Peyer's patch (tissue), 4 donors: ENCODE data around the gene CCT6A. TPM values are rescaled to one million over a fixed set of nuclear protein-coding genes. Genes with fewer than 3 reads are reported as not detected.
A peak's percentile ranks its signal among the peaks of the same experiment; 100 is the strongest.
"Not testable (repeated sequence)": the region's sequence is repeated elsewhere in the genome, so short reads cannot be mapped to it uniquely, and the experiment has no call there.

Source experiments
- DNase-seq, 3 donors: peaks; one replicate each; pipeline ENCODE4 v3.0.0-alpha.2; 2017 to 2019
- H3K27ac ChIP-seq, 4 donors: fragments of 200-600 bp; sonication (generic); one replicate each; pipeline ENCODE4 v1.5.1; 2016 to 2019
- H3K27me3 ChIP-seq, 2 donors: fragments of 200-600 bp; sonication (generic); one replicate each; pipeline ENCODE4 v1.5.1; 2019
- H3K36me3 ChIP-seq, 3 donors: fragments of 200-600 bp; sonication (generic); one replicate each; pipeline ENCODE4 v1.5.1; 2016 to 2019
- H3K4me1 ChIP-seq, 4 donors: fragments of 200-600 bp; sonication (generic); one replicate each; pipeline ENCODE4 v1.5.1; 2016 to 2019
- H3K4me3 ChIP-seq, 4 donors: fragments of 200-600 bp; sonication (generic); 1 replicate in 3 of 4; 2 replicates in 1 of 4; pipeline ENCODE4 v1.5.1; 2016 to 2019; ENCODE audit warnings: mild to moderate bottlenecking in 1 of 4
- H3K9me3 ChIP-seq, 4 donors: fragments of 200-600 bp; sonication (generic); one replicate each; pipeline ENCODE4 v1.5.1; 2016 to 2019; ENCODE audit warnings: mild to moderate bottlenecking in 1 of 4
- POLR2A ChIP-seq, 2 donors: fragments of 450-650 bp; IDR thresholded peaks; one replicate each; pipeline ENCODE4 v1.5.1; 2017; ENCODE audit warnings: antibody characterized with exemption in 2 of 2, mild to moderate bottlenecking in 2 of 2, moderate library complexity in 2 of 2
- total RNA-seq, 4 donors: library from RNA; depleted of rRNA; stranded (reverse); fragments of >200 nt; gene quantifications; one replicate each; pipeline ENCODE4 v1.1.0, GENCODE V29; 2016
- TF ChIP-seq, protein P1 (sequence below), 6 experiments: fragments of 450-650 bp in 4 of 6; fragments of 200-600 bp in 2 of 6; sonication (generic) in 1 of 6; IDR thresholded peaks; one replicate each; pipeline ENCODE4 v1.5.1; 2017 to 2019; ENCODE audit warnings: antibody characterized with exemption in 6 of 6, mild to moderate bottlenecking in 3 of 6, moderate library complexity in 1 of 6

Gene CCT6A
- total RNA-seq, 4 donors from 2014 or later: 61.3 to 150 (median 79.5) TPM

DNA sequence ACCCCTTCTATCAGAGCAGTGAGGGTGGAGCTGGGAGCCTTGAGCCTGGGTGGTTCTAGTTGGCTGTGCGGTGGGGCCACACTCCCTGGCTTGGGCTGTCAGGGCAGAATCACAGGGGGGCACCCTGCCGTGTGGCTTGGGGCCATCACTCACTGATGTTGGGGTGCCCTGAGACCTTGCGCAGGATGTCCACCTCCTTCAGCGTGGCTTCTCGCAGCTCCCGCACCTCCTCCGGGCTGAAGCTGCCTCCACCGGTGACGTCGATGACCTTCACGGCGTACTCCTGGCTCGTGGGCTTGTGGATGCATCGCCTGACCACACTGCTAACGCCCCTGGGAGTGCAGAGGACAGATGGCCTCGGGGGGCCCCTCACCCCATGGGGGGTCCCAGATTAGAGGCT lies 35.9 kb downstream of the CCT6A start:
- Histone ChIP-seq H3K4me1 (peaks cover 0 to 6% (median 0%) of the 10 kb centered on the region in 4 donors), H3K27ac (no peak overlapping the region), H3K27me3 (no peaks in the 10 kb centered on the region), H3K36me3 (peaks cover 0 to 7% (median 0%) of the 10 kb centered on the region in 3 donors), H3K4me3 (no peak overlapping the region), H3K9me3 (no peaks in the 10 kb centered on the region)
- no peak for TF ChIP-seq POLR2A (IDR thresholded peaks at IDR 0.05)
- TF ChIP-seq, protein P1, sequence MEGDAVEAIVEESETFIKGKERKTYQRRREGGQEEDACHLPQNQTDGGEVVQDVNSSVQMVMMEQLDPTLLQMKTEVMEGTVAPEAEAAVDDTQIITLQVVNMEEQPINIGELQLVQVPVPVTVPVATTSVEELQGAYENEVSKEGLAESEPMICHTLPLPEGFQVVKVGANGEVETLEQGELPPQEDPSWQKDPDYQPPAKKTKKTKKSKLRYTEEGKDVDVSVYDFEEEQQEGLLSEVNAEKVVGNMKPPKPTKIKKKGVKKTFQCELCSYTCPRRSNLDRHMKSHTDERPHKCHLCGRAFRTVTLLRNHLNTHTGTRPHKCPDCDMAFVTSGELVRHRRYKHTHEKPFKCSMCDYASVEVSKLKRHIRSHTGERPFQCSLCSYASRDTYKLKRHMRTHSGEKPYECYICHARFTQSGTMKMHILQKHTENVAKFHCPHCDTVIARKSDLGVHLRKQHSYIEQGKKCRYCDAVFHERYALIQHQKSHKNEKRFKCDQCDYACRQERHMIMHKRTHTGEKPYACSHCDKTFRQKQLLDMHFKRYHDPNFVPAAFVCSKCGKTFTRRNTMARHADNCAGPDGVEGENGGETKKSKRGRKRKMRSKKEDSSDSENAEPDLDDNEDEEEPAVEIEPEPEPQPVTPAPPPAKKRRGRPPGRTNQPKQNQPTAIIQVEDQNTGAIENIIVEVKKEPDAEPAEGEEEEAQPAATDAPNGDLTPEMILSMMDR (IDR thresholded peaks at IDR 0.05): no peak
- peak in 1 of 3 donors; percentile 19 for DNase-seq

DNA sequence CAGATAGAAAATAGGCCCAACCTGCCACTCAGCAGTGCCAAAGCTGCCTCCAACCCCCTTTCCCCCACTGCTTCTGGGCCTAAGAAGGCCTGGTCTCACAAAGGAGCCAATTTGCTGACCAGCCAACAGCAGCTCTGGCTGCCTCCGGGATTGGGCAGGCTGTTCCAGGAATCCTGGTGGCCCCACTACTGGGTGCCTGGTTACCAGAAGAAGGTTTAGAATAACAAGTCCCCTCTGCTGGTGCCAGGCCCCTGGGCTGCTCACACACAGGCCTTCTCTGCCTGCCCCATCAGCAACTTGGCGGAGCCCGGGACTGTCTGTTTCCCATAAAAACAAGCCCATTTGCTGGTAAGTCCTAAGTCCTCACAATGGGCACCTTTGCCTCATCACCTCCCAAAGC lies 40.0 kb downstream of the CCT6A start:
- Histone ChIP-seq H3K4me1 (peaks cover 0 to 14% (median 0%) of the 10 kb centered on the region in 4 donors), H3K27me3 (no peaks in the 10 kb centered on the region), H3K9me3 (no peaks in the 10 kb centered on the region), H3K27ac (peak overlapping the region in 3 of 4 donors; percentile 1 to 67 (median 22)), H3K4me3 (no peak overlapping the region), H3K36me3 (peaks cover 0 to 6% (median 0%) of the 10 kb centered on the region in 3 donors)
- DNase-seq: no peak
- TF ChIP-seq, protein P1 (IDR thresholded peaks at IDR 0.05): no peak
- TF ChIP-seq POLR2A (IDR thresholded peaks at IDR 0.05): no peak

DNA sequence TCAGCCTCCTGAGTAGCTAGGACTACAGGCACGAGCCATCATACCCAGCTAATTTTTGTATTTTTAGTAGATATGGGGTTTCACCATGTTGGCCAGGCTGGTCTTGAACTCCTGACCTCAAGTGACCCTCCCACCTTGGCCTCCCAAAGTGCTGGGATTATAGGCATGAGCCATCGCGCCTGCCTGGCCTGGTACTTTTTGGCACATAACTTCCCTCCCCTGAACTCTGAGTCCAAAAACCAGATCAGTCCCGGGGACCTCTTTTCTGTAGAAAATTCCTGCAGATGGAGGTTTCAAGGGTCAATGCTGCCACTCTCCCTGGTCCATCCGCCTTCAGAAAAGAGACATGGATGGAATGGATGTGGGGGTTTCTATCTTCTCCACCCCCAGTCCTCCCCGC lies 40.8 kb downstream of the CCT6A start:
- DNase-seq, H3K9me3 ChIP-seq, H3K36me3 ChIP-seq, H3K27me3 ChIP-seq: not testable (repeated sequence)
- Histone ChIP-seq H3K27ac (peak overlapping the region in 3 of 4 donors; percentile 22 to 67 (median 35)), H3K4me1 (peaks cover 0 to 14% (median 0%) of the 10 kb centered on the region in 4 donors), H3K4me3 (peak overlapping the region in 1 of 4 donors; percentile 13)

DNA sequence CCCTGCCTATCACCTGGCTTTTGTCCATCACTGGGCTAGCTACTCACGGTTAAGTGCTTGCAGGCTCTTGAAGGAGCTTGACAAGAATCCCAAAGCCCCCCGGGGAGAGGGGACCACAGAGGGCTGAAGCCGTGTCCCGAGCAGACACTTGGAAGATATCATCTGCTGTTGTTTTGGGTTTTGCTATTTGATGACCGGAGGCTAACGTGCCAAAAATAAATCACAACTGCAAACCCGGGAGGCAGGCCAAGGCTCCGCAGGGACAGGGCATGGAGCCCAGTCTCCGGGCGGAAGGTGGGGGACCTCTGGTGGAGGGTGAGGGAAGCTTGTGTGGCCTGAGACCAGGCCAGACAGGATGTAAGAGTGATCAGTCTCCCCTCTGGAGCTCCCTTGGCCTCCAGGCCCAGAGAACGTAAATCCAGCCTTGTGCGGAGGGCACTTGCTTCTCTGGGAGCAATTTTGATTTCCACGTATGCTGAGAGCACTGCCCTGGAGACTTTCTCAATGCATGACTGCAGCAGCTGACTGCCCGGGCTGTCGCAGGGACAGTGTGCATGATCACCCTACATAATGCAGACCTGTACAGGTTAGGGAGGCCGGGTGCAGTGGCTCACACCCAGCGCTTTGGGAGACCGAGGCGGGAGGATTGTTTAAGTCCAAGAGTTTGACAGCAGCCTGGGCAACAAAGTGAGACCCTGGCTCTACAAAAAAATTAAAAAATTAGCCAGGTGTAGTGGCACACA lies 41.4 kb downstream of the CCT6A start, which contains the start of gene PHKG1:
PHKG1 (minus strand) TSS at position 164 of the 743 bp plus-strand sequence. CDS start 4,011 bp downstream, outside the sequence.
- peak within 1 kb of the TSS in 1 of 4 donors; percentile 13 for H3K4me3 ChIP-seq
- no peaks in the 10 kb centered on the region for H3K9me3 ChIP-seq
- peaks cover 0 to 14% (median 0%) of the 10 kb centered on the region in 4 donors for H3K4me1 ChIP-seq
- H3K36me3 ChIP-seq: no peaks in the 10 kb centered on the region
- peak in 2 of 3 donors; percentile 60 to 64 for DNase-seq
- TF ChIP-seq, protein P1 (IDR thresholded peaks at IDR 0.05): peak in 3 of 6 experiments; percentile 12 to 20 (median 15)
- TF ChIP-seq POLR2A (IDR thresholded peaks at IDR 0.05): no peak
- H3K27ac ChIP-seq: peak within 1 kb of the TSS; percentile 1 to 67 (median 28)
- no peaks in the 10 kb centered on the region for H3K27me3 ChIP-seq

DNA sequence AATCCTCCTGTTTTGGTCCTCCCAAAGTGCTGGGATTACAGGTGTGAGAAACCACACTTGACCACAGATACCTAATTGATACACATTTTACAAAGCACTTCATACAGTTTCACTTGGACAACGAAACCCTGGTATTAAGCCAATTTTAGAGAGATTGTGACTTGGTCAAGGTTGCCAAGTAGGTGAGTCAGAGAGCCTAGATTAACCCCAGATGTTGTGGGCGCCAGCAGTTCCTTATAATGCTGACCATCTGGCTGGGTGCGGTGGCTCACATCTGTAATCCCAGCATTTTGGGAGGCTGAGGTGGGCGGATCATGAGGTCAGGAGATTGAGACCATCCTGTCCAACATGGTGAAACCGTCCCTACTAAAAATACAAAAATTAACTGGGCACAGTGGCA lies 46.1 kb downstream of the CCT6A start:
- TF ChIP-seq POLR2A (IDR thresholded peaks at IDR 0.05): no peak
- TF ChIP-seq, protein P1 (IDR thresholded peaks at IDR 0.05): no peak
- DNase-seq: no peak
- Histone ChIP-seq H3K27ac (no peak overlapping the region), H3K4me3 (no peak overlapping the region), H3K9me3 (no peaks in the 10 kb centered on the region), H3K4me1 (peaks cover 0 to 5% (median 0%) of the 10 kb centered on the region in 4 donors), H3K27me3 (no peaks in the 10 kb centered on the region), H3K36me3 (peaks cover 0 to 32% (median 0%) of the 10 kb centered on the region in 3 donors)

- DNase-seq, H3K4me3 ChIP-seq, H3K4me1 ChIP-seq, H3K9me3 ChIP-seq, H3K27me3 ChIP-seq, H3K27ac ChIP-seq: not testable (repeated sequence)
- H3K36me3 ChIP-seq: peaks cover 0 to 39% (median 0%) of the 10 kb centered on the region in 3 donors
Measured at GRCh38 chr7:56098187-56099008, 46.8 kb downstream of the CCT6A start.
